NCI-H1105 (cell line): ENCODE data around the gene FADS6.
"Not testable (repeated sequence)": the region's sequence is repeated elsewhere in the genome, so short reads cannot be mapped to it uniquely, and the experiment has no call there.

Experiments used
- DNase-seq: peaks from one replicate; lab custom pipeline; 2025; lab: John Stamatoyannopoulos, UW

Gene FADS6

DNA sequence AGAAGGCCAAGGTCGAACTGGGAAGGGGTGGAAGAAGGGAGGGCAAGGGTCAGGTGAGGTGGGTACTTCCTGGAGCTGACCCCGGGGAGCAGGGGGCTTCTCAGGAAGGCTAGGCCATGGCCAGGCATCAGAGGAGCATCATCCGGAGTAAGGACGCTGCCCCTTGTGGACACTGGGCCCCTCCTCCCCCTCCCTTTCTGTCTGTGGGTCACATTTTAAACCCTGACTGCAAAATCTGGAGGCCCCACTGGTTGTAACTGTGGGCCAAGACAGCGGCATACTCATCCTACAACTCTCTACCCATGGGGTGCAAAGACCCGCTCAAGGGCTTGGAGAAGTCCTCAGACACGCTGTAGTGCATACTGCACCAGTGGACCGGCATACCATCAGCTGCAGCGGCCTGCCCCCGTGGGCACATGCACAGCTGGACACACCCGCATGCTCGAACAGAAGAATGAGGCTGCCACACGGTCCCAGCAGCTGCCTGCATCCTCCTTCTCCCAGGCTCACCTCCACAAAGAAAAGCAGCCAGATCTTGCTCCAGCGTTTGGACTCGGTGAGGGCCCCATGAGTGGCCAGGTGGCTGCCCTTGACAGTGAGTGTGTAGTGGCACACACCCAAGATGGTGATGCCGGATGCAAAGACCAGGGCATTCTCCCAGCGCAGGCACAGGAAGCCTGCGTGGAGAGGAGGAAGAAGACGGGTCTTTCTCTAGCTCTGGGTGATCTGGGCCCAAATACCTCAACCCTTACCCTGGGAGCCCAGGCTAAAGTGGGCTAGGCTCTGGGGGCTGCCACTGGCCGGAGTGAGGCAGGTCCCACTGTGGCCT lies 1.2 kb downstream of the FADS6 start:
- DNase-seq: no peak

DNA sequence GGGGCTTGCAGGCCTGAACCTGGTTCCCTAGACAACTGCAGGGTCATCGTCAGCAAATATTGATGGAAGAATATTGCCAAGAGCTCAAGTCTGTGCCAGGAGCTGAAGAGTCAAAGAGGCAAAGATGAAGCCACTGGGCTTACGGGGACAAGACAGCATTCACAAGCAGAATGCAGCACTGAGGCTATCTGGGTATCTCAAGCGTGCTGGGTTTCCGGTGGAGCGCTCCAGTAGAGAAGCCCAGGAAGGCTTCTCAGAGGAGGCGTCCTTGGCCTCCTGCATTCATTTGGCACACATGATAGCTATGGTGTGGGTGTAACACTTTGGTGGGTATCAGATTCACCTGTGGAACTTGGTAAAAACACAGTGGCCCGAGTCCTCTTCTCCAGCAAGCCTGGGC lies 2.9 kb downstream of the FADS6 start:
- DNase-seq: no peak

DNA sequence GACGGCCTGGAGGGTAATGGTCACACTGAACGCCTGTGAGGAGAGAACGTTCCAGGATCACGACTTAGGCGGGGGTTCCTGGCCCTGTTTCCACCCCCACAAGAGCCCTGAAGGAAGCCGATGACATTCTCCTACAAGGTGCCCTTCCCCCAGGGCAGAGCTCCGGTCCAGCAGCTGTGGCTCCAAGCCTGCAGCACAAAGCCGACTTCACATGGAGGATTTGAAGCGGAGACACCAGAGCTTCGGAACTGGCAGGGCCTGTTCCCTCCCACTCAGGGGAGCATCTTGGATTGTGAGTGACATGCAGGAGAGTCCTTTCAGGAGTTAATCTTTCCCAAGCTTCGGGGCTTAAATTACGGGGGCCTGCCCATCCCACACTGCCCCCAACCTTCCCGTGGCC lies 5.0 kb downstream of the FADS6 start:
- DNase-seq: no peak

DNA sequence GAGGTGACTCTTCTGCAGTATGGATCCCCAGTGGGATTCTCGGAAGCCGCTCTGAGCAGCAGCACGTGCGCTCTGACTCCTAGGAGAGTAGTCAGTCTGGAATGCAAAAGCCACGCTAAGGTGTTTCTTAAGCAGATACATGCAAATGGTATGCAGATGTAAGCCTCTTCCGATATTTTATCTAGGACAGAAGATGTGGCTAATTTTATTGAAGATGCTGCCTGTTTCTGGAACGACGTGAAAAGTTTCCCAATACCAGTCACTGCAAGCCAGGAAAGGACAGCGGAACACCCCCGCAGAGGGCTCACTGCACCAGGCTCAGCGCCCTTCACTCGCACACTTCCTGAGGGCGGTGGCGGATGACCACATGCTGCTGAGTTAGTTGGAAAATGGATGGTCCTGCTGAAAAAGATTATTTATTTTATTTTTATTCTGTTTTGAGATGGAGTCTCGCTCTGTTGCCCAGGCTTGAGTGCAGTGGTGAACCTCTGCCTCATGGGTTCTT lies 10.1 kb downstream of the FADS6 start:
- no peak for DNase-seq

DNA sequence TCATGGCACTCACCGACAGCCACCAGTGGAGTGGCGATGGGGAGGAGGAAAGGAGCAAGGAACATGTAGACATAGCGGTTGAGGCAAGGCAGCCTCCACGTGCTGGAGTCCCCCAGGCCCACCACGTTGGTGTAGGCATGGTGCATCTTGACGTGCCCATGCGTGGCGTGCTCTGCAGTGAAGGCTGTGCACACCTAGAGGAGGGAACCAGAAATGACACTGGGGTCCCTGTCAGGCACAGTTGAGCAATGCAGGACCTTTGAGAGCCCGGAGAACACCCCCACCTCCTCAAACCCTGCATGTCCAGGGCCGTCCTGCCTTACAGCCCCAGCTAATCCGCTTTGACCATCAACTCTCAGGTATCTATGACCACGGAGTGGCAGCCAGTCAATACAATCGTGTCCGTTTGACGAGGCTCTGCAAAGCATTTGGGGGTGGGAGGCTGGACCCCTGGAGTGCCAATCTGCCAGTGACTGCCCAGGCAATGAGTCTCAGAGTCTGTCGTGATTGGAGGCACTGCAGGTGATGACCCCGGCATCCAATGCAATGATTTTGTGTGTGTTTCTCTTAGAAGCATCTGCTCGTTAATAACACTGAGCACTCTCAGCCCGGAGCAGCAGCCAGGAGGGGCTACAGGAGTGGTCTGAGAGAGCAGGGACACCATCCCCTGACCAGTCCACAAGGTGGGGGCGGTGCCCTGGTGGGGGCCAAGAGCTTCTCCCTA lies 10.8 kb downstream of the FADS6 start:
- no peak for DNase-seq

DNA sequence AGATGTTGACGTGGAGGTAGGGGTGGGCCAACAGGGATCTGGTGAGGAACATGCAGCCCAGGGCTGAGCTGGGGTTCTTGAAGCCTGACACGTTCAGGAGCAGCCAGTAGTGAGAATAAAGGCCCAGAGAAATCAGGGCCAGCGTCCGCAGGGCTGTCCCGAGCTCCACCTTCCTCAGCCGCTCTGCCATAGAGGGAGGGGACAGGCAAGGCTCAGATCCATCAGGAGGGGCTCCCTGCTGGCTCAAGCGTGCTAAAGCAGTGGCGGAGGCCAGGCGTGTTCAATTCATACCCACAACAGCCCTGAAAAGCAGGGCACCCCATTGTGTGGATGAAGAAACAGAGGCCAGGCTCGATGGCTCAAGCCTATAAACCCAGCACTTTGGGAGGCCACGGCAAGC lies 12.4 kb downstream of the FADS6 start:
- DNase-seq: no peak

DNA sequence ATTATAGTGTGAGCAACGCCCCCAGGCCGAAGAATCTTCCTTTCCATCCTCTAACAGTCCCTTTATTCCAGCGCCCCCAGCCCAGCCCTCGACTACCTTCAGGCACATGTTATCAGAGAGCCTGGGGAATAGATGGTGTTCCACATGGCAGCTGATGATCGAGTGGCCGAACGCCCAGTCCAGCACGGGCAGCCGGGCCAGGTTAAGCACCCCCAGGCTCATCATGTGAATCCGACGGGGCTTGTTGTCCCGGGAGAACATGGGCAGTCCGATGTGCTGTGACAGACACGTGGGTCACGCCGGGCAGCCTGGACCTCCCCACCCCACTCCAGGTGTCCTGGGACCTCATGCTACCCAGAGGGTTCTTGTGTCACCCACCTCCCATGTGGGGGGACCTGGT lies 14.1 kb downstream of the FADS6 start:
- DNase-seq: no peak

DNA sequence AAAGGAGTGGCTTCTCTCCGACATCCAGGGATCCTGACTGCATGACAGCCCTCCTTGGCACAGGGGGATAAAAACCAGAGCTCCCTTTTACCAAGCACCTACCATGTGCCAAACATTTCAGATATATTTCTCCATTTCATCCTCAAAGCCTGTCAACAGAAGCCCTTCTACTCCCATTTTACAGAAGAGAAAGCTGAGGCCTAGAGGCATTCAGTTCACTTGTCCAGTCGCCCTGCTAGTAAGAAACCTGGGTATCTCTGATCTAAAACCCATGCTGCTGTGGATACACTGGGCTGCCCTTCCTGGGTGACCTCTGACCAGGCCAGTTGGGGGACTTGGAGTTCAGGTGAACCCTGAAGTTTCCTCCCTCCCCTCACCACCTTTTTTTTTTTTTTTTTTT lies 14.8 kb downstream of the FADS6 start:
- no peak for DNase-seq

DNA sequence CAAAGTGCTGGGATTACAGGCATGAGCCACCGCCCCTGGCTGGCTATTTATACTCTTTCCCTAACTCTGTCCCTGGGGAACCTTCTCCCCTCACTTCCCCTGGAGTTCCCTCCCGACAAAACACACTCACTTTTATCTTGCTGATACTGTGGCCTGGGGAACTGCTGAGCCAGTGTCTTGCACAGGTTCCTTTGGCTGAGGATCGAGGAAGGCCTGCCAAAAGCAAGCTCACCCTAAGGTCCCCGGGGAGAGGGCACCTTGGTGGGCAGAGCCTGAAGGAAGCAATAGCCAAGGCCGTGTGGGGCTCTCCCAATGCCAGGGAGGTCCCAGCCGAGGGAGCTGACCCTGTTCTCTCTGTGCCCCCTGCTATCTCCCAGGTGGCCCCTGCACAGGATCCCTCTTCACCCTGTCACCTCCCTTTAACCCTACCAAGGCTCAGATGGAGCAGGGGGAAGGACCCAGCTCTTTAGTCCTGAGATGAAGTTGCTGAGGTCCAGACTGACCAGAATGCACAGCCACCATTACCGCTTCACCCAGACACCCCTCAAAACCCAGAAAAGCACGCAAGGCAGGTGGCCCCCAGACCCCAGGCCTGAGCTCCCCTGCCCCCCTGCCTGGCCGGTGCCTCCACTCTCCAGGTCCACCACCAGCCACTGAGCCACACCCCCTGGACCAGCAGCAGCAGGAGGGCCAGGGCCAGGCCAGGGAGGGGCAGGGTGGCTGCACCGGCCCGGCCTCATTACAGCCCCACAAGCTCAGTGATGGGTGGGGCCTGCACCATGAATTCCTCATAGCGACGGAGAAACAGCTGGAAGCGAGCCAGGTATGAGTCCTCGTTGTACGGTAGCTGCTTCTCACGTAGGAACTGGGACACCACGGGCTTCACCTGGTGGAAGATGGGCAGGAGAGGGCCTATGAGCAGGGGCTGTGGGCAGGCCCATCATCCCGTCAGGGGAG lies 15.6 kb downstream of the FADS6 start:
- DNase-seq: no peak

DNA sequence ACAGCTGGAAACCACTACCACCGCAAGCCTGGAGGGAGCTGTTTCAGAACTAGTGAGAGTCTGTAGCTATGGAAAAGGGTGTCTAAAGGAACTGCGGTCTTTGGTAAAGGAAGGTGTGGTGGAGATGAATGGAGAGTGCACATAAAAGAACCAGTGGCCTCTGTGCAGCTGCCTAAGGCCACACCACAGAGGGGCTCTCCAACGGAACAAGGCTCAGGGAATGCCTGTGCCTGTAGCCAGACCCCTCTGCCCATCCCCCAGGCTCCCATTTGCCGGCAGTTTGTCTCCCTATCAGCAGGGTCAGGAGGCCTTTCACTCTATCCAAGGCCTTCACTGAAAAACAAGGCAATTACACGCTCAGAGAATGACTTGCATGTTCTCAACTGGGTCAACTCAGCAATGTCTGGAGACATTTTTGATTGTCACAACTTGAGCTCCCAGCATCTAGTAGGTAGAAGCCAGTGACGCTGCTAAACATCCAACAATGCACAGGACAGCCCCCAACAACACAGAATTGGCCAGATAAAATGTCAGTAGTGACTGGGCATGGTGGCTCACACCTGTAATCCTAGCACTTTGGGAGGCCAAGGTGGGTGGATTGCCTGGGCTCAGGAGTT lies 17.3 kb downstream of the FADS6 start:
- DNase-seq: no peak

DNA sequence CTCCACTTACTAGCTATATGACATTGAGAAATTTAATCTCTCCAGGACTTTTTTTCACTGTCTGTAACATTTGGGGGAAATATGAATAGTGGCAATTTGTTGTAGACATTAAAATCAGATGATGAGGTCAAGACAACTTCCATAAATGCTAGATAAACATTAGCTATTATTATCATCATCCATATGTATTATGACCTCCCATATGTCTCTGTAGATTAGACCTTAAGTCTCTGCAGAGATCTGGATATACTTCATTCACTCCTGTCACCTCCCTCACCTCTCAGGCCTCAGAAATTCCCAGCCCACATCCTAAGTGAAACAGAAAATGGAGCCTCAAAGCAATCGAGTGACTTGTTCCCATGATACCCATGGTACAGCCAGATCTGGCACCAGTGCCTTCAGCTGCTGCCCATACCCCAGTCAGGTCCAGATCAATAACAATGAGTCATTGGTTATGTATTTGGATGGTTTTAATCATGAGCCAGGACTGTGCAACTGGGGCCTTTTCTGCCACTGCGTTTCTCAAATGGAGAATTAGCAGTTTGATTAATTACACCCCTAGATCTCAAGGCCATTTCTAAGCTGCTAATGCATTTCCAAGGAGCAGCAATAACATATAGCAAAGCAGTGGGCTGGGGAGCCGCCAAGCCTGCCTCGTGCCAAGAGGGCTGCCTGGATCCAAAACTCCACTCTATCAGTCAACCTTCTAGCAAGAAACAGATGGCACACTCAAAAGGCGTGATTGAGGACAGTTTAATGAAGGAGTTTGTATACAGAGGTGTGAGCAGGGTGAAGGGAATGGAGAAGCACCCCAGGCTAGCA lies 18.1 kb downstream of the FADS6 start:
- no peak for DNase-seq

DNA sequence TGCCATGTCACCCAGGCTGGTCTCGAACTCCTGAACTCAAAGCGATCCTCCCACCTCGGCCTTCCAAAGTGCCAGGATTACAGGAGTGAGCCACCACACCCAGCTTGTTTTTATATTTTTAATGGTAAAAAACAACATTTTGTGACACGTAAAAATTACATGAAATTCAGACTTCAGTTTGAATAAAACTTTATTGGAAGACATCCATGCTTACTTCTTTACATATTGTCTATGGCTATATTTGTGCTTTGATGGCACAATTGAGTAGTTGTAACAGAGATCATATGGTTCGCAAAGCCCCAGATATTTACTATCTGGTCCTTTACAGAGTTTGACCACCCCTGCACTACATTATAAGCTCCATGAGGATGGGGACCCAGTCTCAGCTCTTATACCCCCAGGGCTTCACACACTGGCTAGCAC lies 18.8 kb downstream of the FADS6 start:
- no peak for DNase-seq

DNA sequence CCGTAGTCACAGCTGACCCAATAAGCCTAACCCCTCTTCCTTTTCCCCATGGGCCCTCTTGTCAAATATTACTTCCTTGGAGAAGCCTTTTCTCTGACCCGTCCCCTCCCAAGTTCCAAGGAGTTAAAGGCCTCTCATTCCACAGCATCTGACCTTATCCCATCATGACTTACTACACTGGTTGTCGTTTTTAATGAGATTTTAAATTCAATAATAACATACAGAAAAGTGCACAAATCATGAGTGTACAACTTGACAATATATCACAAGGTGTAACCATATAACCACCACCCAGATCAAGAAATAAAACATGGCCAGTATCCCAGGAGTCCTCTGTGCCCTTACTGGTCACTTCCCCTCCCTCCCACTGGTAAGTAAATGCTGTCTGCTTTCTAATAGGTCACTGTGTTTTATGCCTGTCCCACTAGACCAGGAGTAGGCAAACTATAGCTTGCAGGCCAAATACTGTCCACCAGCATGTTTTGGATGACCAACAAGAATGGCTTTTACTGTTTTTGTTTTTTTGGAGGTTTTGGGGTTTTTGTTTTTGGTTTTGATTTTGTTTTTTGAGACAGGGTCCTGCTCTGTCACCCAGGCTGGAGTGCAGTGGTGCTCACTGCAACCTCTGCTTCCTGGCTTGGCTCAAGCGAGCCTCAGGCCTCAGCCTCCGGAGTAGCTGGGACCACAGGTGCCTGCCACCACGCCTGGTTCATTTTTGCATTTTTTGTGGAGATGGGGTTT lies 19.4 kb downstream of the FADS6 start:
- no peak for DNase-seq

DNA sequence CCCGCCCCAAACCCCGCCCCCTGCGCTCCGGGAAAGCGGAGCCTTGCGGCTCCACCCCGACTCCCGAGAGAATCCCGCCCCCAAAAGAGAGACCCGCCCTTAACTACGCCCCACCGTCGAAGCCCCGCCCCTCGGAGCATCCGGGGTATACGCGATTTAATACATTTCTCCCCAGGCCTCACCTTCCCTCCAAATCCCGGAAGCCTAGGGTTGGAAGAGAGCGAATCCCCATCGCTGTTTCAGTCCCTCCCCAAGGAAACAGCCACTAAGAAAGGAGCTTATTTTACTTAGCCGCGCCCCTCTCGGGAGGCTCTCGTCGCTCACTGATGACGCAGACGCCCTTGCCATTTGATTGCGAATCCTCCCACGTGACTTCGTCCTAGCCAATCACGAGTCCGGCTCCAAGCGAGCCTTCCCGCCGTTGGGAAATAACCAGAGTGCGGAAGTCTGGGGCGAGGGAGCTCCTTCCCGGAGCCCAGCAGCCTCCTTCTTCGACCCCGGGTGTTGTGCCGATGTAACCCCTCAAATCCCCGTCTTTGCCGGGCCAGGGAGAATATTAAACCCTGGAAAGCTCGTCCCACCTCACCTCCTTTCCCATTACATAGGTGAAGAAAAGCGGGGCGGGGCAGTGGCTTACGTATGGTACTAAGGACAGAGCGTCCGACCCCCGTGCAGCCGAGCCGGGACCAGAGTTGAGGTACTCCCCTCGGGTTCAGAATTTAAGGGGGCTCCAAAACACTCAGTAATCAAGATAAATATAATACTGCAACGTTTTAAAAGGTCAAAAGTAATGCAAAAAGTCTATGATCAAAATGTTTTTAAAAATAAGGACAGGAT lies 20.2 kb downstream of the FADS6 start:
- peak; percentile 98 for DNase-seq

DNA sequence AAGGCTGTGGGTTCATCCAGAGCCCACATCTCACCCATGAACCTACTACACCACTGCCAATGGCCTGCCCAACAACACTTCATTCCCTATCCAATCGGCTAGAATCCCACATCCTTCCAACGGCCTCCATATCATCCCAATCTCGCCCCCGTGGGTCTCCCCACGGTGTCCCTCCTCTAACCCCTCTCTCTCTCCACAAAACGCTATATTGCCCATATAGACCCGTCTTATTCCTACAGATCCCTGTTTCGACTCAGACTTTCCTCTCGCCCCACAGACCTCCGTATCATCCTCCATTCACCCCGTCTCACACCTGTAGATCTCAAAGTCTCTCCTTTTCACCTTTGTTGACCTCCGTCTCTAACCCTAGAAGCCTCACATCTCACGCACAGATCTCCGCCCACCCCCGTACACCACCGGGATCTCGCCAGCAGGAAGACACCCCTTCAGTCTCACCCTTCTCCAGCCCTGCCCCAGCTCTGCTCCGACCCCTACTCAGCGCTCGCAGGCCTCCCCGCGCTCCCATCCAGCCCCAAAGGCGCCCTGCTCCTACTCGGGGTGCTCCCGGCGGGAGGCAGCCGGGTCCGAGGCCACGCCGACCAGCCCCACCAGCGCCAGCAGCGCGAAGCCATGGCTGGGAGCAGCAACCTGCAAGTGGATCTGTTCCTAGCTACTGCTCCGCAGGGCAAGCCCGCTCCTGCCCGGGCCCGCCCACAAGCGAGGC lies 21.0 kb downstream of the FADS6 start, which contains the start of gene FDXR:
TSS of gene FDXR (minus strand) at position 682 of the 724 bp plus-strand sequence. CDS start at position 632, 50 bp downstream.
- no peak for DNase-seq

DNA sequence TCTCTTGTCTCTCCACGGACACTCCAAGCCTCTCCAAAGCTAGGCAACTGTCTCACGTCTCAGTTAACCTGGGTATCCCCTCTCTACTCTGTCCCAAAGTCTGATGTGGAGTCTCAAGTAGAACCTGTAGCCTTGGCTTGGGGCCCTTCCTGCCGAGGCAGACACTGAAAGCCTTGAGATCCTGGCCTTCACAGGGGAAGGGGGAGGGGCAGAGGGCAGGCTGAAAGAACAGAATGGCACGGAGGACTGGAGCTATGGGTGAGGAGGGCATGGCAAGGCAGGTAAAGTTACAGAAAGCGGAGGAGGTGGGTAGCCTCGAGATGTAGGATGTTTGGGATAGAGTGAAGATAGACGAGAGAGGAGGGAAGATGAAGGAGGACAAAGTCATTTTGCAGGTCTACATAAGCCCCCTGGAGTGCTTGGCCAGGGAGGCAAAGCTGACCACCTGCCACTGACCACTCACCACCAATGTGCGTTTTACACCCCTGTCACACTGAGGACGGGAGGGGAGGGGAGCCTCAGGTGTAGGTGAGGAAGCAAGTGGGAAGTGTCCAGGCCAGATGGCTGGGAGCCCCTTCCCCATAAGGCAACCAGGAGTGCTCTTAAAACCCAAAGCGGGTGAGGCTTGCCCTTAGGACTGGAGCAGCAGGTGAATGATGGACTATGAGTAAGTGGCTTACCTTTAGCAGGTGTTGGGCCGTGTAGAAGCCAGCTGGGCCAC lies 21.9 kb downstream of the FADS6 start:
- no peak for DNase-seq

DNA sequence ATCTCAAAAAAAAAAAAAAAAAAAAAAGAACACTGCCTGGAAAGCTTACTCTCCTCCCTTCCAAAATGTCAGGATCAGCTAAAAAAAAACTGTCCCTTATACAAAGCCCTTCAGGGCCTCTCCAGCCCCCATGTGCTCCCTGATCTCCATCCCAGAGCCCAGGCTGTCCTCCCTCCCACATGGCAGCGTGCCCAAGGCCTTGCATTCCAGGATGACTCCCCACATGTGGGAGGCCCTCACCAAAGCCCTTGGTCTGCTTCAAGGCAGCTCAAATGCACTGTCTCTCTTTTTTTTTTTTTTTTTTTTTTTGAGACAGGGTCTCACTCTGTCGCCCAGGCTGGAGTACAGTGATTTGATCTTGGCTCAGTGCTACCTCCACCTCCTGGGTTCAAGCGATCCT lies 22.9 kb downstream of the FADS6 start:
- no peak for DNase-seq

DNA sequence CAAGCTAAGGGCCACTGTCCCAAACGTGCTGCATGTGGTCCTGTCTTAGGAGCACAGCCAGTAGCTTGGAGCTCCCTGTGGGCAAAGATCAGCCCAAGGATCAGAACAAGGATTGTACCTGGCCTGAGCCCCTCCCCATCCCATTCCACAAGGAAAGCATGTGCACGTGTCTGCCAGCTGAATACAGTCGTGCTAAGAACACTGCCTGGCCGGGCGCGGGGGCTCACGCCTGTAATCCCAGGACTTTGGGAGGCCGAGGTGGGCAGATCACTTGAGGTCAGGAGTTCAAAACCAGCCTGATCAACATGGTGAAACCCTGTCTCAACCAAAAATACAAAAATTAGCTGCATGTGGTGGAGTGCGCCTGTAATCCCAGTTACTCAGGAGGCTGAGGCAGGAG lies 23.4 kb downstream of the FADS6 start:
- DNase-seq: not testable (repeated sequence)
